Measurements from ENCODE around the gene USP32. TPM values are rescaled to one million over a fixed set of nuclear protein-coding genes. Genes with fewer than 3 reads are reported as not detected.

Gene USP32
- total RNA-seq, 1 donor from 2014 or later = 11.9 TPM

GRCh38 chr17:60283816-60284215 is 108.1 kb downstream of the USP32 start:
- H3K9me3 ChIP-seq = no peaks in the 10 kb centered on the region
- H3K4me3 ChIP-seq = no peak overlapping the region
- H3K4me1 ChIP-seq = no peaks in the 10 kb centered on the region
- no peaks in the 10 kb centered on the region for H3K27me3 ChIP-seq
- TF ChIP-seq CTCF (IDR thresholded peaks at IDR 0.05) = no peak
- no peak for DNase-seq (ENCODE audit: low spot score in 2 of 2)
- no peak overlapping the region for H3K27ac ChIP-seq
- intact Hi-C loops (cut with DNase I) = no loop called here
- peaks cover 3 to 20% of the 10 kb centered on the region in 2 donors for H3K36me3 ChIP-seq

- Histone ChIP-seq H3K4me3 (no peak overlapping the region), H3K27me3 (no peaks in the 10 kb centered on the region), H3K36me3 (no peaks in the 10 kb centered on the region), H3K4me1 (no peaks in the 10 kb centered on the region), H3K27ac (no peak overlapping the region), H3K9me3 (no peaks in the 10 kb centered on the region)
- intact Hi-C loops (cut with DNase I) = no loop called here
- no peak for DNase-seq (ENCODE audit: low spot score in 2 of 2)
- TF ChIP-seq CTCF (IDR thresholded peaks at IDR 0.05) = no peak
These were observed 111.3 kb downstream of the USP32 start for GRCh38 chr17:60280673-60281072.

- Histone ChIP-seq H3K4me1 (no peaks in the 10 kb centered on the region), H3K4me3 (no peak overlapping the region), H3K27me3 (no peaks in the 10 kb centered on the region), H3K36me3 (no peaks in the 10 kb centered on the region), H3K27ac (no peak overlapping the region), H3K9me3 (no peaks in the 10 kb centered on the region)
- no peak for DNase-seq (ENCODE audit: low spot score in 2 of 2)
- no peak for TF ChIP-seq CTCF (IDR thresholded peaks at IDR 0.05)
- intact Hi-C loops (cut with DNase I) = no loop called here
These were observed 113.7 kb downstream of the USP32 start for GRCh38 chr17:60278237-60278636.

- no peak for DNase-seq (ENCODE audit: low spot score in 2 of 2)
- Histone ChIP-seq H3K4me1 (no peaks in the 10 kb centered on the region), H3K9me3 (no peaks in the 10 kb centered on the region), H3K36me3 (no peaks in the 10 kb centered on the region), H3K27ac (no peak overlapping the region), H3K27me3 (no peaks in the 10 kb centered on the region), H3K4me3 (no peak overlapping the region)
- no peak for TF ChIP-seq CTCF (IDR thresholded peaks at IDR 0.05)
- intact Hi-C loops (cut with DNase I) = no loop called here
These were observed 114.7 kb downstream of the USP32 start for GRCh38 chr17:60277258-60277657.

GRCh38 chr17:60269417-60269816 is 122.5 kb downstream of the USP32 start:
- Histone ChIP-seq H3K27ac (no peak overlapping the region), H3K36me3 (peaks cover under 1 to 1% of the 10 kb centered on the region in 2 donors), H3K4me1 (no peaks in the 10 kb centered on the region), H3K9me3 (no peaks in the 10 kb centered on the region), H3K4me3 (no peak overlapping the region), H3K27me3 (no peaks in the 10 kb centered on the region)
- intact Hi-C loops (cut with DNase I) = no loop called here
- no peak for DNase-seq (ENCODE audit: low spot score in 2 of 2)
- no peak for TF ChIP-seq CTCF (IDR thresholded peaks at IDR 0.05)

GRCh38 chr17:60260540-60260939 is 131.4 kb downstream of the USP32 start:
- Histone ChIP-seq H3K9me3 (no peaks in the 10 kb centered on the region), H3K27me3 (no peaks in the 10 kb centered on the region), H3K27ac (no peak overlapping the region), H3K36me3 (peaks cover 8% of the 10 kb centered on the region in 2 donors), H3K4me3 (no peak overlapping the region), H3K4me1 (no peaks in the 10 kb centered on the region)
- no peak for DNase-seq (ENCODE audit: low spot score in 2 of 2)
- intact Hi-C loops (cut with DNase I) = no loop called here
- TF ChIP-seq CTCF (IDR thresholded peaks at IDR 0.05) = no peak

Data from ascending aorta (tissue), 2 donors.